ENCODE data around the gene LRIG1. TPM values are rescaled to one million over a fixed set of nuclear protein-coding genes. Genes with fewer than 3 reads are reported as not detected.

LRIG1 gene
- total RNA-seq, 2 donors from 2014 or later, result 119 to 186 TPM

GRCh38 chr3:66483006-66483405 lies 17.8 kb downstream of the LRIG1 start:
- Histone ChIP-seq H3K4me1 (replicated peaks) (peaks cover 34% of the 10 kb centered on the region), H3K27ac (peak overlapping the region; percentile 72 to 97), H3K36me3 (no peaks in the 10 kb centered on the region), H3K27me3 (replicated peaks; ENCODE audit: insufficient read depth) (no peaks in the 10 kb centered on the region), H3K9me3 (no peaks in the 10 kb centered on the region), H3K4me3 (no peak overlapping the region)
- intact Hi-C loops (cut with DNase I), result no loop called here
- DNase-seq (ENCODE audit: low spot score), result peak; percentile 55
- WGBS, result 24% methylated on average over 4 of the region's 4 CpGs
- TF ChIP-seq POLR2AphosphoS5 (IDR thresholded peaks at IDR 0.05) (peak; percentile 68), CTCF (IDR thresholded peaks at IDR 0.05) (no peak)

GRCh38 chr3:66482018-66482404 lies 18.8 kb downstream of the LRIG1 start:
- Histone ChIP-seq H3K4me3 (no peak overlapping the region), H3K27me3 (replicated peaks; ENCODE audit: insufficient read depth) (no peaks in the 10 kb centered on the region), H3K36me3 (no peaks in the 10 kb centered on the region), H3K4me1 (replicated peaks) (peaks cover 36% of the 10 kb centered on the region), H3K9me3 (no peaks in the 10 kb centered on the region), H3K27ac (peak overlapping the region; percentile 72 to 97)
- intact Hi-C loops (cut with DNase I), result no loop called here
- DNase-seq (ENCODE audit: low spot score), result no peak
- TF ChIP-seq POLR2A (IDR thresholded peaks at IDR 0.05) (no peak), CTCF (IDR thresholded peaks at IDR 0.05) (no peak), POLR2AphosphoS5 (IDR thresholded peaks at IDR 0.05) (no peak)
- WGBS, result 70% methylated on average over 6 of the region's 6 CpGs

- no peak overlapping the region for H3K4me3 ChIP-seq
- WGBS, result 20% methylated on average over 13 of the region's 13 CpGs
- TF ChIP-seq POLR2A (IDR thresholded peaks at IDR 0.05), result no peak
- TF ChIP-seq POLR2AphosphoS5 (IDR thresholded peaks at IDR 0.05), result no peak
- no peak for TF ChIP-seq CTCF (IDR thresholded peaks at IDR 0.05)
- intact Hi-C loops (cut with DNase I), result no loop called here
- no peaks in the 10 kb centered on the region for H3K9me3 ChIP-seq
- H3K4me1 ChIP-seq (replicated peaks), result peaks cover 43% of the 10 kb centered on the region
- H3K36me3 ChIP-seq, result no peaks in the 10 kb centered on the region
- H3K27ac ChIP-seq, result peak overlapping the region; percentile 72 to 97
- DNase-seq (ENCODE audit: low spot score), result no peak
- H3K27me3 ChIP-seq (replicated peaks; ENCODE audit: insufficient read depth), result no peaks in the 10 kb centered on the region
These were observed 19.5 kb downstream of the LRIG1 start for GRCh38 chr3:66481071-66482017.

- Histone ChIP-seq H3K4me1 (replicated peaks) (peaks cover 47% of the 10 kb centered on the region), H3K27ac (peak overlapping the region; percentile 72 to 97), H3K4me3 (no peak overlapping the region), H3K27me3 (replicated peaks; ENCODE audit: insufficient read depth) (no peaks in the 10 kb centered on the region), H3K36me3 (no peaks in the 10 kb centered on the region), H3K9me3 (no peaks in the 10 kb centered on the region)
- intact Hi-C loops (cut with DNase I), result no loop called here
- whole genome bisulfite sequencing, result 14% methylated on average over 2 of the region's 2 CpGs
- TF ChIP-seq POLR2AphosphoS5 (IDR thresholded peaks at IDR 0.05) (no peak), CTCF (IDR thresholded peaks at IDR 0.05) (no peak), POLR2A (IDR thresholded peaks at IDR 0.05) (no peak)
- no peak for DNase-seq (ENCODE audit: low spot score)
These were observed 20.2 kb downstream of the LRIG1 start for GRCh38 chr3:66480666-66481065.

- H3K27me3 ChIP-seq (replicated peaks; ENCODE audit: insufficient read depth), result no peaks in the 10 kb centered on the region
- H3K27ac ChIP-seq, result peak overlapping the region in 1 of 2 donors; percentile 97
- H3K9me3 ChIP-seq, result no peaks in the 10 kb centered on the region
- no peak for DNase-seq (ENCODE audit: low spot score)
- H3K4me3 ChIP-seq, result no peak overlapping the region
- H3K4me1 ChIP-seq (replicated peaks), result peaks cover 54% of the 10 kb centered on the region
- no peaks in the 10 kb centered on the region for H3K36me3 ChIP-seq
- 61% methylated on average over 2 of the region's 2 CpGs for WGBS
- TF ChIP-seq CTCF (IDR thresholded peaks at IDR 0.05) (no peak), POLR2AphosphoS5 (IDR thresholded peaks at IDR 0.05) (no peak), POLR2A (IDR thresholded peaks at IDR 0.05) (no peak)
- intact Hi-C loops (cut with DNase I), result no loop called here
These were observed 21.3 kb downstream of the LRIG1 start for GRCh38 chr3:66479532-66479947.

All from prostate gland (tissue), 2 donors.